Heart right ventricle (tissue), 16 donors: ENCODE data around the gene SLC9A2. TPM values are rescaled to one million over a fixed set of nuclear protein-coding genes. Genes with fewer than 3 reads are reported as not detected.

Experiments used
- ATAC-seq, 8 donors: fragments of 200-7000 bp; cut with Tn5 transposase; one replicate each; pipeline ENCODE4 v1.9.1; 2020; ENCODE audit warnings: mild to moderate bottlenecking in 8 of 8, moderate library complexity in 8 of 8, moderate number of reproducible peaks in 1 of 8
- DNase-seq, 2 donors: peaks; one replicate each; pipeline ENCODE4 v3.0.0-alpha.2; 2020
- H3K27ac ChIP-seq, 10 donors: fragments of 200-600 bp; sonication (generic) in 2 of 10; one replicate each; pipeline versions ENCODE4 v1.5.0 to v1.8.0; 2020 to 2022; ENCODE audit warnings: mild to moderate bottlenecking in 3 of 10
- H3K27me3 ChIP-seq, 7 donors: fragments of 200-600 bp; one replicate each; pipeline ENCODE4 v1.8.0; 2021 to 2022; ENCODE audit warnings: mild to moderate bottlenecking in 2 of 7
- H3K36me3 ChIP-seq, 9 donors: fragments of 200-600 bp; sonication (generic) in 1 of 9; one replicate each; pipeline versions ENCODE4 v1.5.0 to v1.8.0; 2020 to 2022; ENCODE audit warnings: mild to moderate bottlenecking in 2 of 9
- H3K4me1 ChIP-seq, 9 donors: fragments of 200-600 bp; sonication (generic) in 1 of 9; one replicate each; pipeline versions ENCODE4 v1.5.0 to v1.8.0; 2020 to 2022; ENCODE audit warnings: mild to moderate bottlenecking in 4 of 9
- H3K4me3 ChIP-seq, 10 donors: fragments of 200-600 bp; sonication (generic) in 2 of 10; one replicate each; pipeline versions ENCODE4 v1.5.0 to v1.8.0; 2020 to 2022; ENCODE audit warnings: mild to moderate bottlenecking in 7 of 10, moderate library complexity in 2 of 10
- H3K9me3 ChIP-seq, 11 donors: fragments of 200-600 bp in 10 of 11; sonication (generic) in 2 of 11; one replicate each; pipeline versions ENCODE4 v1.5.0 to v1.8.0; 2013 to 2022; ENCODE audit warnings: mild to moderate bottlenecking in 2 of 11, control low read depth in 1 of 11, moderate library complexity in 1 of 11
- WGBS, 2 donors: extraction: QIAGEN DNeasy Blood & Tissue Kit; methylation state at CpG; one replicate each; pipeline ENCODE4 v1.1.7; 2013; ENCODE audit warnings: inconsistent platforms in 1 of 2; 5-methylcytosine and 5-hydroxymethylcytosine counted together
- intact Hi-C, 10 donors: fragments of 100-400 bp; cut with DNase I; formaldehyde crosslinking; loops; one replicate each; pipeline versions ENCODE4 v1.11.1 to v1.14.2; 2022
- polyA plus RNA-seq, 2 donors: library from polyadenylated mRNA; stranded (reverse); fragments of 200-250 nt; gene quantifications; one replicate each; pipeline ENCODE4 v1.2.3, GENCODE V29; 2013
- total RNA-seq, 10 donors: library from RNA; stranded (reverse); fragmentation: NEBNext Ultra II Directional in 3 of 10; extraction: Animal tissue kit (Norgen Biotek cat#: 25700) in 3 of 10; gene quantifications; one replicate each; pipeline versions ENCODE4 v1.2.1 to v1.2.4, GENCODE V29; 2021 to 2023
- TF ChIP-seq, protein P1 (sequence below), 9 donors: fragments of 200-600 bp; sonication (generic) in 2 of 9; IDR thresholded peaks; one replicate each; pipeline versions ENCODE4 v1.5.0 to v1.8.0; 2021 to 2022; ENCODE audit warnings: antibody characterized with exemption in 9 of 9, mild to moderate bottlenecking in 5 of 9, moderate library complexity in 1 of 9
- donor health status: Arrhythmogenic right ventricular cardiomyopathy.
- donor health status: ischemic (EF 13 %, LVEDD 7.1; RV severe dilation, severe dysfunction).
- donor health status: healthy with polysubstance abuse.
- donor health status: DM: no; HTN: yes; CAD: no.
- donor health status: DM: no; HTN: no; CAD: no.
- donor health status: ischemic (EF 25% LVEDD 6.9; RV normal size, moderate dysfunction).
- donor health status: ischemic (EF 25% LVEDD 5.7; RV mildly dilated, moderate dysfunction).
- donor health status: healthy.
- donor health status: DM: yes; HTN: yes; CAD: no.
- donor health status: Ischemic cardiomyopathy.
- donor health status: ischemic (EF 35%, LVEDD 5.7; RV mildly dilated, moderate dysfunction).
- donor health status: nonischemic (EF 11% LVEDD 7.7; RV severe dilation, severe dysfunction).
- donor health status: DM: yes; HTN: yes; CAD: no.
- donor health status: PGD.
- donor health status: ischemic (EF 29% LVEDD 5.4; RV normal size, mild dysfunction).
- donor health status: nonischemic (EF 23%, LVEDD 6.1; RV moderate dilation, normal function).

SLC9A2 gene
- total and polyA plus RNA-seq, 12 donors = under 0.01 to 0.21 (median 0.17) TPM; not detected in 5

DNA sequence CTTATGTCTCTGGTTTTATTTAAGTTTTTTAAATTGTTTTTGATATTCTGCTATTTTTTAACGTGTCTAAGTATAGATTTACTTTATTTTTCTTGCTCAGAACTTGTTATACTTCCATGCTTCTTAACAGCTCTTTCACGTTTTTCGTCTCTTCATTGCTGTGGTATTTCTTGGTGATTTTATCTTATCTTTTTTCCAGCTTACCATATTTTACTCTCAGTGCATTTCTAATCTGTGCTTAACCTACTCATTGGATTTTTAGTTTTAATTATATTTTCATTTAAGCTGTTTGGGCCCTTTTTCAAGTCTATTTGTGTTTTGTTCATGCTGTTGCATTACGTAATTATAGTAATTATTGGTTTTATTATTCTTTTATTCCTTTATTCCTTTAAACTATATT is 11.1 kb downstream of the SLC9A2 start:
- no peaks in the 10 kb centered on the region for H3K27me3 ChIP-seq
- no peaks in the 10 kb centered on the region for H3K36me3 ChIP-seq
- H3K27ac ChIP-seq = no peak overlapping the region
- peaks cover 0 to 6% (median 0%) of the 10 kb centered on the region in 11 donors for H3K9me3 ChIP-seq
- TF ChIP-seq, protein P1, sequence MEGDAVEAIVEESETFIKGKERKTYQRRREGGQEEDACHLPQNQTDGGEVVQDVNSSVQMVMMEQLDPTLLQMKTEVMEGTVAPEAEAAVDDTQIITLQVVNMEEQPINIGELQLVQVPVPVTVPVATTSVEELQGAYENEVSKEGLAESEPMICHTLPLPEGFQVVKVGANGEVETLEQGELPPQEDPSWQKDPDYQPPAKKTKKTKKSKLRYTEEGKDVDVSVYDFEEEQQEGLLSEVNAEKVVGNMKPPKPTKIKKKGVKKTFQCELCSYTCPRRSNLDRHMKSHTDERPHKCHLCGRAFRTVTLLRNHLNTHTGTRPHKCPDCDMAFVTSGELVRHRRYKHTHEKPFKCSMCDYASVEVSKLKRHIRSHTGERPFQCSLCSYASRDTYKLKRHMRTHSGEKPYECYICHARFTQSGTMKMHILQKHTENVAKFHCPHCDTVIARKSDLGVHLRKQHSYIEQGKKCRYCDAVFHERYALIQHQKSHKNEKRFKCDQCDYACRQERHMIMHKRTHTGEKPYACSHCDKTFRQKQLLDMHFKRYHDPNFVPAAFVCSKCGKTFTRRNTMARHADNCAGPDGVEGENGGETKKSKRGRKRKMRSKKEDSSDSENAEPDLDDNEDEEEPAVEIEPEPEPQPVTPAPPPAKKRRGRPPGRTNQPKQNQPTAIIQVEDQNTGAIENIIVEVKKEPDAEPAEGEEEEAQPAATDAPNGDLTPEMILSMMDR (IDR thresholded peaks at IDR 0.05) = no peak
- 49 to 54% methylated on average over 4 of the region's 4 CpGs for WGBS, 2 donors
- no peak for ATAC-seq
- no peaks in the 10 kb centered on the region for H3K4me1 ChIP-seq
- intact Hi-C loops = no loop called here
- H3K4me3 ChIP-seq = no peak overlapping the region
- no peak for DNase-seq

DNA sequence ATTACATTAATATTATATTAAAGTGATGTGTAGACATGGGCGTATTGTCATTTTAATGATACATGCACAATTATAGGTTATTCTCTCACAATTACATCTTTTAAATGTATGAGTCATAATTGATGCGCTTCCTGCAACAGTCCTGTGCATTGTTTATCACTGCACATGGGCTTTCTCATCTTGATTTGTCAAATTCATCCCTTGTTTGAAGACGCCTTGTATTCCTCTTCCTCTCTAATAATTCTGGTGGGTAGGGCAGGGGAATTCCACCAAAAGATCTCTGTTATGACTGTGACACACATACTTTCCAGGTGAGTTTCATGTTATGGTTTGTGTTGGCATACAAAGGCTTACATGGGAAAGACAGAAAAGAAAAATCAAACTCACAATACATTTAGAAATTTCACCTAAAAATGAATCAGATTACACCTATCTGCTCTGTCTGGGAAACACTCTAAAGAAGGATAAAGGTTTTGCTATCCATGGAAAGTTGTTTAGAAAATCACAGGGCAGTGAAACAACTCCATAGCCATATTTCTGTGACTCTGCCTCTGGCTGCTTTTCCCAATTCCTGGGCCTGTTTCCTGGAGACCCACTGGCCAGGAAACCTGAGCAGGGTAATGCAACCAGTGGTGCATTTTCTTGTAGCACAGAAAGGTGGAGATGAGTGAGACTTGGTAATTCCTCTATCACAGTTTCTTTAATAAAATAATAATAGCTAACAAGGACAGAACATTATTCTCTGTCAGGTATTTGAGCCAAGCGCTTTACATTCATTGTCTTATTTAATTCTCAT is 13.2 kb downstream of the SLC9A2 start:
- Histone ChIP-seq H3K36me3 (no peaks in the 10 kb centered on the region), H3K27me3 (no peaks in the 10 kb centered on the region), H3K27ac (no peak overlapping the region), H3K4me3 (no peak overlapping the region), H3K4me1 (no peaks in the 10 kb centered on the region), H3K9me3 (no peaks in the 10 kb centered on the region)
- intact Hi-C loops = no loop called here
- TF ChIP-seq, protein P1 (IDR thresholded peaks at IDR 0.05) = no peak
- WGBS, 2 donors = 82 to 84% methylated on average over 4 of the region's 4 CpGs
- ATAC-seq (no peak), DNase-seq (no peak)

DNA sequence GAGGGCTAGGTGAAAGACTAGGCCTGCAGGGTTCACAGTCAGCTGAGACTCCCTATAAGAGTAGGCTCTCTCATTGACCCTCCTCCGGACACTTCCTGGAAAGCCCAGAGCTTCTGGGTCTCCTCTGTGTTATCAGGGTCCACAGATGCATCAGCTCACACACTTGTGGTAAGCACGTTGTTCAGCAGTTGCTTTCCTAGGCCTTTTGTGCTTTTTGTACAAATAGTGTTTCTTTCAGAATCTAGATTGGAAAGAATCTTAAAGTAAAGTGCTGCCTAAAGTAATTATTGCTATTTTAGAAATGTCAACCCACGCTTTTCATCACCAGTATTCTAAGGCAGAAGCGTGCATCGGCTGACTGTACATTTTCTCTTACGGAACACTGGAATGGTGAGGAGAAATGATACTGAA is 15.5 kb downstream of the SLC9A2 start:
- Histone ChIP-seq H3K36me3 (no peaks in the 10 kb centered on the region), H3K4me1 (no peaks in the 10 kb centered on the region), H3K9me3 (no peaks in the 10 kb centered on the region), H3K4me3 (no peak overlapping the region), H3K27ac (no peak overlapping the region), H3K27me3 (peaks cover 0 to 3% (median 0%) of the 10 kb centered on the region in 7 donors)
- ATAC-seq (no peak), DNase-seq (no peak)
- 79 to 84% methylated on average over 6 of the region's 6 CpGs for WGBS, 2 donors
- TF ChIP-seq, protein P1 (IDR thresholded peaks at IDR 0.05) = no peak
- intact Hi-C loops = no loop called here

DNA sequence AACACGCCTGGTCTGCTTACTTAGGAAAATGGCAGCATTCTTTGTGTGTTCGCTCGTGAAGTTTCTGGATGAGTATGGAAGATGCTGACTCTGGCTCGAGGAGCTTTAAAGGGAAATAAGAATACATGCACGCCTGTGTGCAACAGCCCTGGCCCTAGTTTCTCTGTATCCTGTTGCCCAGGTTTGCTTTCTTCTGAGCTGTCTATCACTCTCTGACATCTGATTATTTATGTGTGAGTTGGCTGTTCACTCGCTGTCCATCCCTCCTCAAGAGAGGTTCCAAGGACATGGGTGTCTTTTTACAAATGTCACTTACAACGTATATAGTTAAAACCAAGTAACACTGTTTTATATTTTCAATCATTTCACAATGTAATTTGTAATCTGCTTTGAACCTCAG is 16.0 kb downstream of the SLC9A2 start:
- Histone ChIP-seq H3K4me1 (no peaks in the 10 kb centered on the region), H3K36me3 (no peaks in the 10 kb centered on the region), H3K27ac (no peak overlapping the region), H3K27me3 (peaks cover 0 to 3% (median 0%) of the 10 kb centered on the region in 7 donors), H3K9me3 (no peaks in the 10 kb centered on the region), H3K4me3 (no peak overlapping the region)
- intact Hi-C loops = no loop called here
- 87% methylated on average over 7 of the region's 7 CpGs for WGBS, 2 donors
- ATAC-seq = no peak
- DNase-seq = no peak
- TF ChIP-seq, protein P1 (IDR thresholded peaks at IDR 0.05) = no peak
